Progenitor cell of endocrine pancreas (in vitro differentiated cells): ENCODE data around the gene FILIP1. TPM values are rescaled to one million over a fixed set of nuclear protein-coding genes. Genes with fewer than 3 reads are reported as not detected.

Experiments
- DNase-seq: peaks from one replicate; pipeline ENCODE4 v3.0.0; 2021; ENCODE audit warnings: low spot score; ENCODE audit not compliant: unreplicated experiment
- H3K27ac Mint-ChIP-seq: 2 replicates; pipeline ENCODE4 v1.8.0; 2021; ENCODE audit warnings: mild to moderate bottlenecking, moderate library complexity, mixed read lengths
- H3K27me3 Mint-ChIP-seq: 2 replicates; pipeline ENCODE4 v1.8.0; 2021; ENCODE audit warnings: mixed read lengths
- H3K36me3 Mint-ChIP-seq: 2 replicates; pipeline ENCODE4 v1.8.0; 2022; ENCODE audit warnings: mixed read lengths; ENCODE audit not compliant: insufficient read depth
- H3K4me1 Mint-ChIP-seq: 2 replicates; pipeline ENCODE4 v1.8.0; 2021; ENCODE audit warnings: low read depth, mixed read lengths
- H3K4me3 Mint-ChIP-seq: 2 replicates; pipeline ENCODE4 v1.8.0; 2021; ENCODE audit warnings: low read depth, mild to moderate bottlenecking, moderate library complexity, mixed read lengths
- H3K9me3 Mint-ChIP-seq: 2 replicates; pipeline ENCODE4 v1.8.0; 2021; ENCODE audit warnings: low read depth, mixed read lengths
- total RNA-seq: library from RNA; stranded (reverse); gene quantifications from 2 replicates; pipeline ENCODE4 v1.2.1, GENCODE V29; 2021
- TF ChIP-seq, protein P1 (sequence below): fragments of 200-600 bp; sonication (generic); IDR thresholded peaks from one replicate; pipeline ENCODE4 v1.5.0; 2021; ENCODE audit warnings: antibody characterized with exemption, mild to moderate bottlenecking; ENCODE audit not compliant: unreplicated experiment

FILIP1 gene
- total RNA-seq, 1 donor from 2014 or later, result 0.31 TPM

DNA sequence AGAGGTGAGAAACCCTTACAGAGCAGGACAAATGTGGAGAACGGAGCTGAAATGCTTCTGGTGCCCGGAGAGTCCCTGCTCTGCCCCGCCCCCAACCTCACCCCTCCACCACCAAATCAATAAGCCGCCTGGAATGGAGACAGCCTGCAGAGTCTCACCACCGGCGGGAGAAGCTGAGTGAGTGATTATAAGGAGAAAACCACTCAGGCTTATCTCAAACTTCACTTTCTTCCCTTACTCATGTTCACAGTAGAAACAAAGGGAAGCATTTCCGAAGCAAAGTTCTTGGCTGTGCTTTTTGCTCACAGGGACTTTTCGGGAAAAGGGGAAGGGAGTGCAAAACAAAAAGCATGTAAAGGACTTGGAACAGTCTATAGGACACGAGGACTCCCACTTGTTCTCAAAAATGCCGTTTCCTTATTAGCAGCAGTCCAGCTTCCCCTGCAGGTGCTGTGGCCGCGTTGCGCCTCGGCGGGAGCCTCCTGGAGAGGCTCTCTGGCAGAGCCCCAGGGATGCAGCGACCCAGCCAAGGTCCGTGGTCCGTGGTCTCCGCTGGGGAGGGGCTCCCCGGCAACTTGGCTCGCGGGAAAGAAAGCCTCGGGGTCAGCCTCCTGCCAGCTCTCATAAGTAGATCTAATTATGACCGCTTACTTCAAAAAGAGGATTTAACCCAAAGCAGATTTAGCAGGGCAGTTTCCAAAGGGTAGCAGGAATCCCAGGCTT, 144.2 kb downstream of the FILIP1 start:
- no peaks in the 10 kb centered on the region for H3K36me3 Mint-ChIP-seq
- H3K4me1 Mint-ChIP-seq, result peaks cover 33% of the 10 kb centered on the region
- H3K27ac Mint-ChIP-seq, result peak overlapping the region; percentile 91
- H3K9me3 Mint-ChIP-seq, result peaks cover 3% of the 10 kb centered on the region
- H3K4me3 Mint-ChIP-seq, result peak overlapping the region; percentile 79
- H3K27me3 Mint-ChIP-seq, result no peaks in the 10 kb centered on the region
- TF ChIP-seq, protein P1, sequence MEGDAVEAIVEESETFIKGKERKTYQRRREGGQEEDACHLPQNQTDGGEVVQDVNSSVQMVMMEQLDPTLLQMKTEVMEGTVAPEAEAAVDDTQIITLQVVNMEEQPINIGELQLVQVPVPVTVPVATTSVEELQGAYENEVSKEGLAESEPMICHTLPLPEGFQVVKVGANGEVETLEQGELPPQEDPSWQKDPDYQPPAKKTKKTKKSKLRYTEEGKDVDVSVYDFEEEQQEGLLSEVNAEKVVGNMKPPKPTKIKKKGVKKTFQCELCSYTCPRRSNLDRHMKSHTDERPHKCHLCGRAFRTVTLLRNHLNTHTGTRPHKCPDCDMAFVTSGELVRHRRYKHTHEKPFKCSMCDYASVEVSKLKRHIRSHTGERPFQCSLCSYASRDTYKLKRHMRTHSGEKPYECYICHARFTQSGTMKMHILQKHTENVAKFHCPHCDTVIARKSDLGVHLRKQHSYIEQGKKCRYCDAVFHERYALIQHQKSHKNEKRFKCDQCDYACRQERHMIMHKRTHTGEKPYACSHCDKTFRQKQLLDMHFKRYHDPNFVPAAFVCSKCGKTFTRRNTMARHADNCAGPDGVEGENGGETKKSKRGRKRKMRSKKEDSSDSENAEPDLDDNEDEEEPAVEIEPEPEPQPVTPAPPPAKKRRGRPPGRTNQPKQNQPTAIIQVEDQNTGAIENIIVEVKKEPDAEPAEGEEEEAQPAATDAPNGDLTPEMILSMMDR, result peak; percentile 33
- DNase-seq, result peak; percentile 37

DNA sequence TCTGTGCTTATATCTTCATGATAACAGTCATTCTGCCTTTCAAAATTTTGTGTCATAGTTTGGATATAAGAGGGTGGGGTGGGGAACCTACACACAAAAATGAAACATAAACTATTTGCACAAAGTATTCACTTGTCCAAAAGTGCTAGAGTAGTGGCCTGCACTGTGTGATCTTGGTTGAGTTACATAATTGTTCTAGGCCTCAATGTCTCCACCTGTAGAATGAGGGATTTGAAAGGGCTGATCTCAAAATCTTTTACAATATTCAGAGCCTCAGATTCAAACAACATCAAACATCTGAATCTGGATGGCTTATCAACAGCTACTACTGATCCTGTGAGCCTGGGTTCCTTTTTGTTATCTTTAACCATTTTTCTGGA, 144.7 kb downstream of the FILIP1 start:
- TF ChIP-seq, protein P1, result no peak
- Mint-ChIP-seq H3K36me3 (no peaks in the 10 kb centered on the region), H3K27me3 (no peaks in the 10 kb centered on the region), H3K9me3 (peaks cover 3% of the 10 kb centered on the region), H3K4me3 (peak overlapping the region; percentile 79), H3K27ac (peak overlapping the region; percentile 91), H3K4me1 (peaks cover 33% of the 10 kb centered on the region)
- no peak for DNase-seq

DNA sequence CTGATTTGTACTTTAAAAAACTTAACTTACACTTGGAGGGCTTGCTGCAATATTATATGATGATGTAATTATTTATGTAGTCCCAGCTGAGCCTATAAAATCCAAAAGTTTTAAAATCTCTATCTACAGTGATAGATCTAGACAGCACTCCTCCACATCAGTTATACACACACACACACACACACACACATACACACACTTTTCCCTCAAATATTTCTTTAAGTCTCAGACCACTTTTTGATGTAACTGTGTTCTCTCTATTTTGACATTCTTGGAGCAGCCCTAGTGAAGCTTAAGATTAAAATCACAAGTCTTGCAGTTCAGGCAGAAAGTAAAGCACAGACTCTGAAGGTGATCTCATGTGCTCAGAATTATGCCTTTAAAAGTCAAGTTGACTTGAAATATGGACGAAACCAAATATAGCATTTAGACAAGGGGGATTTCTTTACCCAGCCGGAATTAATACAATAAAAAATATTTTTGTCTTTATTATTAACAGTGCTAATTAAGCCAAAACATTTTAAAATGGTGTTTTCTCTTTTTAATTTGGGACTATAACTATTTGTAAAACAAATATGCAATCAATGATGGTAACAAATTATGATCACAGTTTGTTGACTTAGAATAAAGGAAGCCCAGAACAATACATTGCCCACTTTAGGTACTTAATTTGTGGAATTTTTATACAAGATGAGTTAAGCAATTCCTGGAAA, 145.5 kb downstream of the FILIP1 start:
- TF ChIP-seq, protein P1, result no peak
- Mint-ChIP-seq H3K9me3 (peaks cover 3% of the 10 kb centered on the region), H3K27ac (no peak overlapping the region), H3K27me3 (no peaks in the 10 kb centered on the region), H3K4me1 (peaks cover 33% of the 10 kb centered on the region), H3K36me3 (no peaks in the 10 kb centered on the region), H3K4me3 (no peak overlapping the region)
- no peak for DNase-seq

DNA sequence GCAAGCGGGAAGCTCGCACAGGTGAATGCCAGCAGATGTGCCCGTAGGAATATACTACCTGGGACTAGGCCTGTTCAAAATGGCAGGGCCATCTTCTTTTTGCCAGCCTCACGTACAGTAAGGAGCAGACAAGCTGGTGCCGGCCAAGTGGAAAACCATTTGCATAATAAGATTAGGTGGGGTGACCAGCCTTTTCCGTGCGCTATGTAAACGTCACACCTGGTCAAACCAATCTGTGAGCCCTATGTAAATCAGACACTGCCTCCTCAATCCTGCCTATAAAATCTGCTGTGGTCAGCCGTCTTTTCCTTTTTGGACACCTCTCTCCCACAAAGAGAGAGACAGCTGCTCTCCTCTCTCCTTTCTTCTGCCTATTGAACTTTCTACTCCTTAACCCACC, 148.2 kb downstream of the FILIP1 start:
- TF ChIP-seq, protein P1, result no peak
- H3K9me3 Mint-ChIP-seq, result peaks cover 3% of the 10 kb centered on the region
- no peak overlapping the region for H3K27ac Mint-ChIP-seq
- DNase-seq, result no peak
- H3K4me3 Mint-ChIP-seq, result no peak overlapping the region
- H3K4me1 Mint-ChIP-seq, result peaks cover 24% of the 10 kb centered on the region
- H3K27me3 Mint-ChIP-seq, result no peaks in the 10 kb centered on the region
- H3K36me3 Mint-ChIP-seq, result no peaks in the 10 kb centered on the region

DNA sequence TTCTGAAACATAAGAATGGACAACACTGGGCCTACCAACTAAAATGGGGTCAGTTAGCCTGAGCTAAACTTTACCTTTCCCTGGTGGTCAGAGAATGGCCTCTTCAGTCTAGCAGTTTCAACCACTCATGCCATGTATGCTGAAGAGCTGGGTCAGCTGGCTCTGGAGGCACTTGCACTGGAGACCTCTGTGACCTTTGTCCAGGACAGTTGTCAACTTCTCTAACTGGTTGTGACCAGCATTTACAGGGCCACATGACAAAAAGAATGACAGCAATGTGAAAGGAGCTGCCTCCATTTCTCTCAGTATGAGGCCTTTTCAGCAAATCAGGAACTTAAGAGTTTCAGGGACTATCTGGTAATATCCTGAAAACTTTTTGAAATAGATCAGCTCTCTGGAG, 149.1 kb downstream of the FILIP1 start:
- TF ChIP-seq, protein P1, result no peak
- H3K27ac Mint-ChIP-seq, result no peak overlapping the region
- H3K27me3 Mint-ChIP-seq, result no peaks in the 10 kb centered on the region
- peaks cover 3% of the 10 kb centered on the region for H3K9me3 Mint-ChIP-seq
- peaks cover 19% of the 10 kb centered on the region for H3K4me1 Mint-ChIP-seq
- H3K36me3 Mint-ChIP-seq, result no peaks in the 10 kb centered on the region
- H3K4me3 Mint-ChIP-seq, result no peak overlapping the region
- DNase-seq, result no peak
